ENCODE data around the gene MMP14. TPM values are rescaled to one million over a fixed set of nuclear protein-coding genes. Genes with fewer than 3 reads are reported as not detected.

The MMP14 gene
- total and polyA plus RNA-seq, 2 experiments from 2014 or later, result 21.4 to 160 TPM

DNA sequence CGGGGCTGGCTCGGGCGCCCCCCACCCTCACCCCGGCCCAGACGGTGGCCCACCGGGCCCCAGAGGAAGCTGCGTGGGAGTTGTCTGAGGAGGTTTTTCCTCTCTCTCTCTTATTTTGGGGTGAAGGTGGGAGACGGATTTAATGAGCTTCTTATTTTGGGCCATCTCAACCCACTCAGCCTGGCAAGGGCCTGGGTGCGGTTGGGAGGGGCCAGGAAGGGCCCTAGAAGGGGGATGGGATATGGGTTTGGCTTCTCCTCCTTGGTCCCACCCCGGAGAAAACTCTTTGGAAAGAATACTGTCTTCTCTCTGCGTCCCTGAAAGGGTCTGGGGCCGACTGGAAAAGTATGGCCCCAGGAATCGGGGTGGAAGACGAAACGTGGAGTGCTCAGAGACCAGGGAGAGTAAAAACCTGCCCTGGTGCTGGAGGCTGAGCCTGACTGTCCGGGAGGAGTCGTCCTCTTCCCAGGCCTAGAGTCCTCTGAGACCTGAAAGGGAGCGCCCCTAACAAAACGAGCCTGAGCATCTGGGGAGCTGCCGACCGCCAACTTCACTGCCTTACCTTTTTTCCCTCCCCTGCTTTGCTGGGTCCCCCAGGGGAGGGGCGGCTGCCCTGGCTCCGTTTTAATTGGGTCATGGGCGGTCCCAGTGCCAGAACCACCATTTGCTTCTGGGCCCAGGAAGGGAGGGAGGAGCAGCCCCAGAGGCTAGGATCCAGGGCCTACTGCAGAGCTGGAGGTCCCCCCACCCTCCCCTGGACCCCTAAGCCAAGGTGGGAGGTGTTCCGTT lies 1.6 kb downstream of the MMP14 start:
- Histone ChIP-seq H2AFZ (peak overlapping the region; percentile 49), H3K27me3 (no peaks in the 10 kb centered on the region), H4K20me1 (ENCODE audit: insufficient read depth, poor library complexity, severe bottlenecking) (peaks cover 17% of the 10 kb centered on the region), H3K4me3 (peak overlapping the region; percentile 89), H3K4me1 (ENCODE audit: insufficient read depth) (peaks cover 15% of the 10 kb centered on the region), H3K27ac (peak overlapping the region; percentile 98), H3K36me3 (replicated peaks; ENCODE audit: insufficient read depth, low read depth) (no peaks in the 10 kb centered on the region), H3K4me2 (peak overlapping the region; percentile 88), H3K9me3 (ENCODE audit: low read depth) (no peaks in the 10 kb centered on the region), H3K79me2 (peaks cover 58% of the 10 kb centered on the region), H3K9me2 (replicated peaks; ENCODE audit: insufficient read depth) (no peaks in the 10 kb centered on the region)
- peak; percentile 55 for DNase-seq (ENCODE audit: low spot score)
- 12% methylated on average over 22 of the region's 25 CpGs for WGBS (ENCODE audit: low lambda C conversion rate, missing lambda C conversion rate)
- TF ChIP-seq EZH2phosphoT487 (IDR thresholded peaks at IDR 0.05; ENCODE audit: low read depth, severe bottlenecking, unreplicated experiment) (no peak), EZH2 (IDR thresholded peaks at IDR 0.05; ENCODE audit: borderline replicate concordance) (no peak)
- TF ChIP-seq, protein P1, sequence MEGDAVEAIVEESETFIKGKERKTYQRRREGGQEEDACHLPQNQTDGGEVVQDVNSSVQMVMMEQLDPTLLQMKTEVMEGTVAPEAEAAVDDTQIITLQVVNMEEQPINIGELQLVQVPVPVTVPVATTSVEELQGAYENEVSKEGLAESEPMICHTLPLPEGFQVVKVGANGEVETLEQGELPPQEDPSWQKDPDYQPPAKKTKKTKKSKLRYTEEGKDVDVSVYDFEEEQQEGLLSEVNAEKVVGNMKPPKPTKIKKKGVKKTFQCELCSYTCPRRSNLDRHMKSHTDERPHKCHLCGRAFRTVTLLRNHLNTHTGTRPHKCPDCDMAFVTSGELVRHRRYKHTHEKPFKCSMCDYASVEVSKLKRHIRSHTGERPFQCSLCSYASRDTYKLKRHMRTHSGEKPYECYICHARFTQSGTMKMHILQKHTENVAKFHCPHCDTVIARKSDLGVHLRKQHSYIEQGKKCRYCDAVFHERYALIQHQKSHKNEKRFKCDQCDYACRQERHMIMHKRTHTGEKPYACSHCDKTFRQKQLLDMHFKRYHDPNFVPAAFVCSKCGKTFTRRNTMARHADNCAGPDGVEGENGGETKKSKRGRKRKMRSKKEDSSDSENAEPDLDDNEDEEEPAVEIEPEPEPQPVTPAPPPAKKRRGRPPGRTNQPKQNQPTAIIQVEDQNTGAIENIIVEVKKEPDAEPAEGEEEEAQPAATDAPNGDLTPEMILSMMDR (IDR thresholded peaks at IDR 0.05; ENCODE audit: poor library complexity), result no peak

DNA sequence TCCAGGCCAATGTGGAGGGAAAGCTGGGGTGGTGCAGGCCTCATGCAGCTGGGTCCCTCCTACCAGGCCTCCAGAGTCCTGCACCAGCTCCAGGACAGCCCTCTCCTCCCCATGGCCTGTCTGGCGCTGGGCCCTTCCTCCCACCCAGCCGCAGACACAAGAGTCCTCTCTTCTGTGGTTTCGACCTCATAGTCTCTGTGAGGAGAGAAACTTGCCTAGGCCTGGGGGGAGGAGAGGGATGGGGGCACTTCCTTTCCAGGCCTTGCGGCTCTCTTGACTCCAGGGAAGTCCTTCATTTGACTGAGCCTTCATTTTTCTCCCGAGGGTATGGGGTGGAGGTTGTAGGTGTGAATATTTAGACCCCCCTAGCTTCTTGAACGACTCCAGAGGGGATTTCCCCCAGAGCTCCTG lies 2.3 kb downstream of the MMP14 start:
- H3K4me3 ChIP-seq, result peak overlapping the region; percentile 89
- 38% methylated on average over 6 of the region's 6 CpGs for WGBS (ENCODE audit: low lambda C conversion rate, missing lambda C conversion rate)
- H3K4me2 ChIP-seq, result peak overlapping the region; percentile 88
- no peaks in the 10 kb centered on the region for H3K9me2 ChIP-seq (replicated peaks; ENCODE audit: insufficient read depth)
- no peaks in the 10 kb centered on the region for H3K36me3 ChIP-seq (replicated peaks; ENCODE audit: insufficient read depth, low read depth)
- H4K20me1 ChIP-seq (ENCODE audit: insufficient read depth, poor library complexity, severe bottlenecking), result peaks cover 17% of the 10 kb centered on the region
- peaks cover 15% of the 10 kb centered on the region for H3K4me1 ChIP-seq (ENCODE audit: insufficient read depth)
- peaks cover 58% of the 10 kb centered on the region for H3K79me2 ChIP-seq
- no peak overlapping the region for H2AFZ ChIP-seq
- H3K27me3 ChIP-seq, result no peaks in the 10 kb centered on the region
- DNase-seq (ENCODE audit: low spot score), result peak; percentile 40
- peak overlapping the region; percentile 98 for H3K27ac ChIP-seq
- TF ChIP-seq, protein P1 (IDR thresholded peaks at IDR 0.05; ENCODE audit: poor library complexity), result no peak
- TF ChIP-seq EZH2 (IDR thresholded peaks at IDR 0.05; ENCODE audit: borderline replicate concordance), result no peak
- no peak for TF ChIP-seq EZH2phosphoT487 (IDR thresholded peaks at IDR 0.05; ENCODE audit: low read depth, severe bottlenecking, unreplicated experiment)
- H3K9me3 ChIP-seq (ENCODE audit: low read depth), result no peaks in the 10 kb centered on the region

DNA sequence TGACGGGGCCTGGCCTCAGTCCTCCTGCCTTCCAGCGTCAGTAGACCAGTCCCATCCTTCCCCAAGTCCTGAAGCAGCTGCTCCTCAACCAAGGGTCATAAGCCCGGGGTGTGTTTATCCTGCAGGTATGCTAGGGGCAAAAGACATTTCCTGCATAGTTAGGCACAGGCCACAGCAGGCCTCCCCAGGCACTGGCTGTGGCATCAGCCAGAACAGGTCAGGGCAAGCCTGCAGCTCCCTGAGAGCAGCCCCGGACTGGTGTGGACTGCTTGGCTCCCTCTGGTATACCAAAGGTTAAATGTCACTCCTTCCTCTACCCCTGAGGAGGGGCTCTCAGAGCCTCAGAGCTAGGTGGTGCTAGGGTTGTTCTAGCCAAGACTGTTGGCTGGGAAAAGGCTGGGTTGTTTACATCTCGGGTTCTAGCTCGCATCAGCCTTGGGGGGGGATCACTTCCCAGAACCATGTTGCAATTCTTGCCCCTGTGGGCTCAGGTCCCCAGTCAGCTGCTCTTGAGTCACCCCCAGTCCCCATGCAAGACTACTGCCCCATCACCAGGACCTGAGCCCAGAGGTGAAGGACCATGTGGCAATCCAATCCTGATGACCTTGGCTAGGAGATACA lies 2.9 kb downstream of the MMP14 start:
- no peak for TF ChIP-seq EZH2phosphoT487 (IDR thresholded peaks at IDR 0.05; ENCODE audit: low read depth, severe bottlenecking, unreplicated experiment)
- no peak for TF ChIP-seq EZH2 (IDR thresholded peaks at IDR 0.05; ENCODE audit: borderline replicate concordance)
- TF ChIP-seq, protein P1 (IDR thresholded peaks at IDR 0.05; ENCODE audit: poor library complexity), result no peak
- Histone ChIP-seq H3K9me2 (replicated peaks; ENCODE audit: insufficient read depth) (no peaks in the 10 kb centered on the region), H2AFZ (no peak overlapping the region), H3K79me2 (peaks cover 58% of the 10 kb centered on the region), H3K9me3 (ENCODE audit: low read depth) (no peaks in the 10 kb centered on the region), H4K20me1 (ENCODE audit: insufficient read depth, poor library complexity, severe bottlenecking) (peaks cover 17% of the 10 kb centered on the region), H3K27me3 (no peaks in the 10 kb centered on the region), H3K4me1 (ENCODE audit: insufficient read depth) (peaks cover 15% of the 10 kb centered on the region), H3K4me3 (peak overlapping the region; percentile 89), H3K36me3 (replicated peaks; ENCODE audit: insufficient read depth, low read depth) (no peaks in the 10 kb centered on the region), H3K27ac (peak overlapping the region; percentile 98), H3K4me2 (peak overlapping the region; percentile 88)
- WGBS (ENCODE audit: low lambda C conversion rate, missing lambda C conversion rate), result 72% methylated on average over 6 of the region's 6 CpGs
- DNase-seq (ENCODE audit: low spot score), result no peak

Data from hepatocyte (in vitro differentiated cells).